ENCODE results near the gene DUSP6. TPM values are rescaled to one million over a fixed set of nuclear protein-coding genes. Genes with fewer than 3 reads are reported as not detected.

Gene DUSP6
- polyA plus RNA-seq, 6 donors from 2014 or later: 23.1 to 63.0 (median 35.7) TPM

DNA sequence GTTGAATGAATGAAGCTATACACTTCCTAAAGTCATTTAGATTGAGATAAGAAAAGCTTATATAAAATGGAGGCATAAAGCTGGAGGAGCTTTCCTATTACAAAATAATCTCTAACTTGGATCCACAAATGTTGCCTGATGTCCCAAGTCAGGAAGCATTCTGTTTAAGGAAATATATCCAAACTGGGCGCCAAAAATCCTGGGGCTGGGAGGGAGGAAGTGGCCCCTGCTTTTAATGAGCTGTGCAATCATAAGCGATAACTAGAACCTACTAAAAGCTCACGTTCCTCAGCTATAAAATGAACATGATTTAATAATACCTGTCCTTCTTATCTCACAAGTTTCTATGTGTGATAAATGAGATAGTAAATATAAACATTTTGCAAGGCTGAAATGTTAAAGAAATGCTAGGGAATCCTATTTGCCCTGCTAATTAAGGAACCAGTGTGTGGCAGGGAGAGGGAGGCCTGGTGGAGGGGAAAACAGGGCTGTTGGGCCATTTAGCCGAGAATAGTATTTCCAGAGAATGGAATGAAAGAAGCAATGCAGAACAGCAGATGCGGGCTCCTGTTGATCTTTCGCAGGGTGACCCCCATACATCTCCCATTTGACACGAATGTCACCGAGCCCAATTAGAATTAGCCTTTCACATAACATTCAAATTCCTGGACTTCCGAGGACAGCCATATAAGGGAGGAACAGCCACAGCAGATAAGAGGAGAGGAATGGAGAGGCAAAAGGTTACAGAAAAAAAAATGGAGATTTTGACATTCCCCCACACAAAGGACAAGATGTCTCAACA lies 25.9 kb downstream of the DUSP6 start:
- peak overlapping the region in 1 of 8 donors; percentile 83 for H3K4me3 Mint-ChIP-seq

DNA sequence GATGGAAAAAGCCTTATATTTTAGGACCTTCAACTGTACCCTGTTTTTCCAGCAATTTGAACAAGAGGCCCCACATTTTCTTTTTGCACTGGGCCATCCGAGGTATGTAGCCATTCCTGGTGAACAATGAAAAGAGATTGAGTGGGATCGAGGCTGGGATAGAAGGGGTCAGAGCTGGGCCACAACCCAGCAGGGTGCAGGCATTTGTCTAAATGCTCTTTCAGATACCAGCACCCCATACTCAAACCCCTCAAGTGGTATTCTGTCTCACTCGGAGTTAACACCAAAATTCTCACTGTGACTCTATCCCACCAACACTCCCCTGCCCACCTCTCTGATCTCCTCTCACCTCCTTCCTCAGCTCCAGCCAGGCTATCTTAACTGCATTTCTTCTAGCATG lies 26.8 kb downstream of the DUSP6 start:
- Mint-ChIP-seq H3K27me3 (no peaks in the 10 kb centered on the region), H3K9me3 (peaks cover 0 to 10% (median 1%) of the 10 kb centered on the region in 7 donors), H3K4me1 (peaks cover 12 to 16% (median 13%) of the 10 kb centered on the region in 3 donors), H3K36me3 (peaks cover under 1 to 2% of the 10 kb centered on the region in 2 donors), H3K27ac (no peak overlapping the region), H3K4me3 (no peak overlapping the region)
- no peak for ATAC-seq (ENCODE audit: low read depth in 2 of 2)
- no peak for DNase-seq

More for the DNA sequence above, 25.9 kb downstream of the DUSP6 start:
- DNase-seq (no peak), ATAC-seq (ENCODE audit: low read depth in 2 of 2) (no peak)
- H3K36me3 Mint-ChIP-seq: peaks cover 8% of the 10 kb centered on the region in 2 donors
- H3K27me3 Mint-ChIP-seq: no peaks in the 10 kb centered on the region
- H3K27ac Mint-ChIP-seq: no peak overlapping the region
- peaks cover 0 to 17% (median 6%) of the 10 kb centered on the region in 7 donors for H3K9me3 Mint-ChIP-seq
- H3K4me1 Mint-ChIP-seq: peaks cover 11 to 15% (median 12%) of the 10 kb centered on the region in 3 donors

DNA sequence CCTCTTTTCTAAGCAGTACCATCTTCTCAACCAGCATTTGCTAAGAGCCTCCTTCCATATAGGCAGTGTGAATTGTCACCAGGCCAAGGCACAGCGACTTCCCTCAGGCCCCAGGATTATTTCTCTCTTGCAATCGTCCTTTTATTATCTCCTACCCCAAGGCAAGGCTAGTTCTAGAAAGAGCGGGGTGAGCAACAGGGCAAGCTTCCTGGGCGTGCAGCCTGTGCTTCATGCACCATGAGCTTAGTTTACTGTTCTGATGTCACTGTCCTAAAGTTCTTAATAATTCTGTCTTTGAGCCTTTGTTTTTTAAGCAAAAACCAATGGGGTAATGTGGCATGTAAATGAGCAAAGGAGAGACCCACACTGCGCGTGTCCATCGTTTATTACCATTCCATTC lies 27.9 kb downstream of the DUSP6 start:
- DNase-seq (no peak), ATAC-seq (ENCODE audit: low read depth in 2 of 2) (no peak)
- no peaks in the 10 kb centered on the region for H3K27me3 Mint-ChIP-seq
- H3K4me1 Mint-ChIP-seq: peaks cover 14 to 27% (median 20%) of the 10 kb centered on the region in 3 donors
- no peaks in the 10 kb centered on the region for H3K36me3 Mint-ChIP-seq
- no peaks in the 10 kb centered on the region for H3K9me3 Mint-ChIP-seq
- H3K4me3 Mint-ChIP-seq: no peak overlapping the region
- H3K27ac Mint-ChIP-seq: peak overlapping the region in 1 of 6 donors; percentile 68

DNA sequence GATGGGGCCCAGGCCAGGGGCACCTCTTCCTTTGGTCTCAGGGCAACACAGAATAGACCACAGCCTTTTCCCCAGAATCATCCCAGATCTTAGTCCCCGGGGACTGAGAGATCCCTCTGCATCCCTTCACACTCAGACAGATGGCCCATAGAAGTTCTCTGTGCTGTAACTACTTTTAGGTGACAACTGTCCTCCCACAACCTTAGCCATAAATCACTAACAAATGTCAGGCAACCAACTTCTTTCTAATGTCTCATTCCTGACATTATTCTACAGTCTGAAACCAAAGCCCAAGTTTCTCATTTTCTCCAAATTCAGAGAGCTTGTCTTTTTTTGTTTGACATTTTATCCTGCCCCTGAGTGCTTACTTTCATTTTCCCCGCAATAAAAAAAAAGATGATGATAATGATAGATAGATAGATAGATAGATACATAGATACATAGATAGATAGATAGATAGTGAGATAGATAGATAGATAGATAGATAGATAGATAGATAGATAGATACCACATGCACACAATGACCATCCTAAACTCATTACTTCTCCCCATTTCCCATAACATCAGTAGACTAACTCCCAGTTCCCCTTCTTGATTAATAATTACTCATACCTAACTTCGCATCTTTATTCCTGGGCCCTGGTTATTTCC lies 28.6 kb downstream of the DUSP6 start:
- Mint-ChIP-seq H3K9me3 (no peaks in the 10 kb centered on the region), H3K27me3 (no peaks in the 10 kb centered on the region), H3K36me3 (no peaks in the 10 kb centered on the region), H3K27ac (peak overlapping the region in 1 of 6 donors; percentile 65), H3K4me1 (peaks cover 17 to 33% (median 25%) of the 10 kb centered on the region in 3 donors), H3K4me3 (no peak overlapping the region)
- ATAC-seq (ENCODE audit: low read depth in 2 of 2): no peak
- no peak for DNase-seq

DNA sequence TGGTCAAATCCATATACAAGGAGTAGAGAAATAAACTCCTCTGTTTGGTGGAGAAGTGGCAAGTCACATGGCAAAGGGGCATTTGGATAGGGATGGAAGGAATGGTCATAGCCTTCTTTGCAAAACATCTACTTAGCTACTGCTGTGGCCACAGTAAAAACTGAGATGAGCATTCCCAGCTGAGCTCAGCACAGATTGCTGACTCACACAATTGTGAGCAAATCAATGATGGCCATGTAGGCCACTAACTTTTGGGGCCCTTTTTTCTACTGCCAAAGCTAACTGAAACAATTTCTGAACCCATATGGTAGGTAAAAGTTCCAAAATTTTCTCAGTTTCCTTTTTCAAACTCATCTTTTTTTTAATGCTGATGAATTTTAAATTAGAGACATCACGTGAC lies 31.6 kb downstream of the DUSP6 start:
- Mint-ChIP-seq H3K4me3 (peak overlapping the region in 1 of 8 donors; percentile 59), H3K27ac (no peak overlapping the region), H3K4me1 (peaks cover 27 to 46% (median 35%) of the 10 kb centered on the region in 3 donors), H3K36me3 (no peaks in the 10 kb centered on the region), H3K27me3 (no peaks in the 10 kb centered on the region), H3K9me3 (no peaks in the 10 kb centered on the region)
- ATAC-seq (ENCODE audit: low read depth in 2 of 2) (no peak), DNase-seq (no peak)

DNA sequence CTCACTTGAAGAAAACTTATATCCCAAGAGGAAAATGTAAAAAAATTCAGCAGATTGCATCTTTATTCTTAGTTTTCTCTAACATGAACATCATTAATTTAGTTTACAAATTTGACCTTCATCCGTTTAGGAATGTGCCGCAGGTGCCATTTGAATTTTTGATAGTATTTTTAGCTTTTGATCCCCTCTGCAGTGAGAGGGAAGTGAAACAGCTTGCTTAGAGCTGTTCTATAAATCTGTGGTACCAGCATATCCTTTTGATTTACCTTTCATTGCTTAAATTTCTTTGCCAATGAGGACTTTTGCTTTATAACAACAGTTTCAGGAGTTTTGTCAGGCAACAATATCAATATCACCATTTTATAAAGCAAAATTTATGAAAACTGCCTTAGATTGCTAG lies 32.7 kb downstream of the DUSP6 start:
- H3K9me3 Mint-ChIP-seq: no peaks in the 10 kb centered on the region
- no peaks in the 10 kb centered on the region for H3K27me3 Mint-ChIP-seq
- no peak overlapping the region for H3K27ac Mint-ChIP-seq
- DNase-seq (no peak), ATAC-seq (ENCODE audit: low read depth in 2 of 2) (peak in 1 of 2 donors; percentile 60)
- no peaks in the 10 kb centered on the region for H3K36me3 Mint-ChIP-seq
- peaks cover 27 to 48% (median 36%) of the 10 kb centered on the region in 3 donors for H3K4me1 Mint-ChIP-seq
- no peak overlapping the region for H3K4me3 Mint-ChIP-seq

DNA sequence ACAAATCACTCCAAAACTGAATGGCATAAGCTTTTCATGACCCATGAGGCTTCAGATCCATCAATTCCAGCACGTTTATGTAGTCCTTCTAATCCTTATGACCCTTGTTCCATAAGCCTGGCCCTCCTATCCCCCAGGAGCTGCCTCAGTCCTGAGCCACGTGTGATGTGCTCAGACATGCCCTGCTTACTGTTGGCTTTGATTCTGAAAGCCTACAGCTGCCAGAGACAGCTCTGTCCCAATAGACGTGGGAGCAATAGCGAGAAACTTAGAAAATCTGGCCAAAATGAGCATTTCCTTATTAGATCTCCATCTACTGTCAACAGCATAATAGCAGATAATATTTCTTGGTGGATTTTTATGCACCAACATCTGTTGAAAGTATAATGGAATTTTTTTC lies 33.2 kb downstream of the DUSP6 start:
- Mint-ChIP-seq H3K4me3 (peak overlapping the region in 1 of 8 donors; percentile 59), H3K27me3 (no peaks in the 10 kb centered on the region), H3K4me1 (peaks cover 24 to 48% (median 36%) of the 10 kb centered on the region in 3 donors), H3K27ac (no peak overlapping the region), H3K36me3 (no peaks in the 10 kb centered on the region), H3K9me3 (no peaks in the 10 kb centered on the region)
- DNase-seq: no peak
- ATAC-seq (ENCODE audit: low read depth in 2 of 2): no peak

DNA sequence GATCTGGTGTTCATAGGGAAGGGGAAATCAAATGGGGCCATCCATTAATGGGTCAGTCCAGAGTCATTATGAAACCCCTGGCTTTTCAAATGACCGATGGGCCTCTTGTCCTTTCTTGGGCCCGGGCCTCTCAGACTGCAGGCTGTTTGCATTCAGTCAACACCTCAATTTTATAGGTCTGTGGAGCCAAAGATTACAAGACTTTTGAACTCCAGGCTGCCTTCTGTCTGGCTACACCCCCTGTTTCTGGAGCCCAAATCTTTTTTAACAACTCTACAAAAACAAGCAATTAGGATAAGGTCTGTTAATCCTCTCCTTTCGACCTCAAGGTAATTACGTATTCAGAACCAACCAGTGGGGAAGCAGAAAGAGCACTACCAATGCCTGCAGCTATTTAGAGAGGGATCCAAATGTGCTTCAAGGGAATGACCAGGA lies 35.6 kb downstream of the DUSP6 start:
- no peak for DNase-seq
- no peaks in the 10 kb centered on the region for H3K27me3 Mint-ChIP-seq
- H3K27ac Mint-ChIP-seq: peak overlapping the region in 2 of 6 donors; percentile 19 to 40
- H3K4me1 Mint-ChIP-seq: peaks cover 21 to 47% (median 34%) of the 10 kb centered on the region in 3 donors
- no peaks in the 10 kb centered on the region for H3K36me3 Mint-ChIP-seq
- ATAC-seq (ENCODE audit: low read depth in 2 of 2): no peak
- H3K4me3 Mint-ChIP-seq: no peak overlapping the region
- no peaks in the 10 kb centered on the region for H3K9me3 Mint-ChIP-seq

DNA sequence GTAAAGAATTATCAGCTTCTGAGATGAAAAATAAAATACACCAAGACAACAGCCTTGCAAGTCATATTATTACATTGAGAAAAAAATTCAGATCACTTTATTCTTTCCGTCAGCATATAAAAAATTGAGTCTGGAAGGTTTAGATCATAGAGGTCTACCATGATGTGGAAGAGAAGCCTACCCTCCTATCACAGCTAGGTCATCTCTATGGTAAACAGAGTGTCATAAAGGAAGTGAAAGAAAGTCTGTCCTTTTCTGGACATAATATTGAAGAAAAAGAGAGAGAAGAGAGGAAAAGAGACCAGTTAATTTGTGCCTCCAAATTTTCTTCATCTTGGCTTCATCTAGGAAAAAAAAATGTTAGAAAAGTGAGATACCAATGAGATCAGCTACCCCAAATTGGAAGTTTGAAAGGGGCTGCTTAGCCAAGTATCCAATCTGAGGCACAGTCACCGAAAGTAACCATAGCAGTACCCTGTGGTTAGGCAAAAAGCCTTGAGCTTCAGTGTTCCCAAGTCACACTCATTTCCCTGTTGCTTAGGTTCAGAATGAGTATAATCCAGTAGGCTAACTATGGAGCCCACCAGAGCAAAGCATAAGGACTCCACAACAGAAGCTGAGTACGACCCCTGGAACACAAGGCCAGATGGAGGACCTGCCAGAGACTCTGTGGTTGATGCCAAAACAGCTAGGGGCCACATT lies 38.1 kb downstream of the DUSP6 start:
- DNase-seq (no peak), ATAC-seq (ENCODE audit: low read depth in 2 of 2) (no peak)
- H3K4me3 Mint-ChIP-seq: no peak overlapping the region
- H3K27me3 Mint-ChIP-seq: no peaks in the 10 kb centered on the region
- peaks cover 17 to 36% (median 24%) of the 10 kb centered on the region in 3 donors for H3K4me1 Mint-ChIP-seq
- H3K36me3 Mint-ChIP-seq: no peaks in the 10 kb centered on the region
- no peaks in the 10 kb centered on the region for H3K9me3 Mint-ChIP-seq
- peak overlapping the region in 1 of 6 donors; percentile 44 for H3K27ac Mint-ChIP-seq

DNA sequence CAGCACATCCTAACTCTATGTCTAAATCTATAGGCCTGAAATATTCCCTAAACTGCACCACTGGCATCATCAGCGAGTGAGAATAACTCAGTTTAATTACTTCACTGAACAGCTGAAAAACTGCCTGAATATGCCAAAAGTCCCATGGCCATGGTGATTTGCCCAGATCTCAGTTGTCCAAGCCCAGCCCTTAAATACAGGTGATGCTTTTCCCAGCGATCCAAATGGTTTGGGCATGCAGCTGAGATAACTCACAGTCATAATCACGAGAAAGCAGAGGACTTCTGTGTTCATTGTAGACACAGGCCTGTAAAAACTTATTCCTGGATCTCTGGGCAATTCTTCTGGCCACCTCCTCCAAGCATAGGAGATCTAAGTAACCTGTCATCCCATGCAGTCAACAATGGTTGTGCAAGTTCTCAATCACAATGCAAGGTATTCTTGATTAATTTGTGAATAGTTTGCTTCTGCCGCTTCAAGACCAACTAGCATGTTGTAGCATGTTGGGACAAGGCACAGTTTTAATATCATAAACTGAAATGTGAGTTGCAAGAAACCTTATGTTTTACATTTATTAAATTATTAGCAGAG lies 40.5 kb downstream of the DUSP6 start:
- Mint-ChIP-seq H3K27ac (no peak overlapping the region), H3K9me3 (no peaks in the 10 kb centered on the region), H3K4me3 (no peak overlapping the region), H3K27me3 (no peaks in the 10 kb centered on the region), H3K36me3 (no peaks in the 10 kb centered on the region), H3K4me1 (peaks cover 16 to 37% (median 20%) of the 10 kb centered on the region in 3 donors)
- ATAC-seq (ENCODE audit: low read depth in 2 of 2) (no peak), DNase-seq (no peak)

DNA sequence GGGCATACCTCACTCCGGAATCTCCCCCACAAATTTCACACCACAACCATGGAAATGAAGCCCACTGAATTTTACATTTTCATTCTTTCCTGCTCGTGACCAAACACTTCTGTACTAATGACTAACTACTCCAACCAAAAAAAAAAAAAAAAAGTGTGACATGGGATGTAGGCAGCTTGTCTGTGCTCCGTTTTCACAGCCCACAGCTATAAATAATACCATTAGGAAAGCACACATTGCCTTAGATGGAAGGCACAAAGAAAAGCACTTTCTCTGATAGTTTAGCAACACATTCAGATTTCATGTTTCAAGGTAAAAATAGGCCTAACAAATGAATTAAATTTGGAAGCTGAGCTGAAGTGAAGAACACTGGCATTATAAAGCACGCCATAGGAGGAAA lies 42.5 kb downstream of the DUSP6 start:
- no peaks in the 10 kb centered on the region for H3K36me3 Mint-ChIP-seq
- DNase-seq (no peak), ATAC-seq (ENCODE audit: low read depth in 2 of 2) (no peak)
- H3K9me3 Mint-ChIP-seq: no peaks in the 10 kb centered on the region
- no peak overlapping the region for H3K4me3 Mint-ChIP-seq
- peaks cover 9 to 24% (median 11%) of the 10 kb centered on the region in 3 donors for H3K4me1 Mint-ChIP-seq
- H3K27me3 Mint-ChIP-seq: no peaks in the 10 kb centered on the region
- H3K27ac Mint-ChIP-seq: peak overlapping the region in 3 of 6 donors; percentile 5 to 46 (median 28)

DNA sequence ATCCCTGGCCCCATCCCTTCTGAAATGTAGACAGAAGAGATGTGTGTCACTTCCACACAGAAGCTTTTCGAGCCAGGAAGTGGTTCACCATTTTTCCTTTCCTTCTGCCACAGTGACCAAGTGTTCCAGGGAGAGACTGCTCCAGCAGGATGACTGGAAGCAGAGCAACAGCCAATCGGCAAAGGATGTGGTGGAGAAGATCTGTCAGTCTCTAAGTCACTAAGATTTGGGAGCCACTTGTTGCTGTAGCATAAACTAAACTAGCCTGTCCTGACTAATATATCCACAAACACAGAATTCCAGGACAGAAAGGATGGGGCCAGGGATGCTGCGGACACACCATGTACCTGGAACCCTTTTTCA lies 42.9 kb downstream of the DUSP6 start:
- Mint-ChIP-seq H3K27me3 (no peaks in the 10 kb centered on the region), H3K27ac (peak overlapping the region in 1 of 6 donors; percentile 28), H3K9me3 (no peaks in the 10 kb centered on the region), H3K36me3 (no peaks in the 10 kb centered on the region), H3K4me1 (peaks cover 7 to 21% (median 9%) of the 10 kb centered on the region in 3 donors), H3K4me3 (no peak overlapping the region)
- DNase-seq: no peak
- no peak for ATAC-seq (ENCODE audit: low read depth in 2 of 2)

Measured in naive B cell (primary cell).